ENCODE measurements around the gene GLYAT.
"Not testable (repeated sequence)": the region's sequence is repeated elsewhere in the genome, so short reads cannot be mapped to it uniquely, and the experiment has no call there.

The GLYAT gene

GRCh38 chr11:58742981-58743880, 11.5 kb upstream of the GLYAT start:
- no peak for DNase-seq (ENCODE audit: low read depth)

DNA sequence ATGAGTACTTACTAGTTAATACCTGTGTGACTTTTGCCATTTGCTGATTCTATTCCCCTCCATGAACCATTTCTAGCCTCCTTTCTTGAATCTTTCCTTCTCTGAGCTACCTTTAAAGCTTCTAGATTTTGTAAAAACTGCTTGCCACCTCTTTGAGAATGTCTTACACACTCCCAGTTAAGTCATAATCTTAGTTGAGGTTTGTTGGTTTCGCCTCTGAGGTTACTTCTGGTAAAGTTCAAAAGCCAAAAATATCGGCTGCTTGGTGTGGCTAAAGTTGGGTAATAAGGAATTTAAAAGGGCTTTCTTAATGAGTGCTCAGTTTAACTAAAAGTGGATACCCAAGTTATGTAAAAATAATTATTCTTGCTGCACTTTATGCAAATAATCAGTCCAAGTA, 10.4 kb upstream of the GLYAT start:
- no peak for DNase-seq (ENCODE audit: low read depth)

DNA sequence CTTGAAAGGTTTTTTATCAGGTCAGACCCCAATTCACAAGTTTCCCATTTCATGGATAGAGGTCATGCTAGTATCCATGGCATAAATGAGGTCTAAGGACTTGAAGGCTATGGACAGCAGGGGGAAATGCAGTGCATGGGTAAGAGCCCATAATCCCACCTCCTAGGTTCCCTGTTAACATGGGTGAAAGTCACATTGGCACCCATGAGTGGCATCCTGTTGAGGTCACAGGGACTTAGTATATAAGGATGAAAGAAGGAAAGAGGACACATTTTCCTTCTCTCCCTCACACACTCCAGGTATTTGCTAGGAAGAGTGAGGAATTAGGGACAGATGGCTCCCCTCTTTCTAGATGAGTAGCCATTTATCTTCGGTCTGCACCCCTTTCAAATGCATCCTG, 9.4 kb upstream of the GLYAT start:
- no peak for DNase-seq (ENCODE audit: low read depth)

DNA sequence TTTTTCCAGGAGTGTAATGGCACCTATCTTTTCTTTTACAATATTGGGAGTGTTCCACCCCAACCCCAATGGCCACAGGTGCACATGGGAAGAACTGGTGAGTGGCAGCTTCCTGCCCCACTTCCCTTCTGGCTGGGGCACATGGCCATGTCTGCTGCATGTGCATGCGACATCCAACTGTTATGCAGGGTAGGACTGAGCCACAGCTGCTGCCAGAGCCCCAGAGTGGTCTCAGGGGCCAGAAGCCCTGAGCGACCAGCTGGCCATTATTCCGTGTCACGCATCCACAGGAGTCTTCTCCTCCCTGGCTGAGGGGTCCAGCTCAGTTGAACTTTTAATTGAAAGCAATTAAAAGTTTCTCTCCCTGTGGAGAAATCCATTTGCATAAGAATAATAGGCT, 8.7 kb upstream of the GLYAT start:
- no peak for DNase-seq (ENCODE audit: low read depth)

DNA sequence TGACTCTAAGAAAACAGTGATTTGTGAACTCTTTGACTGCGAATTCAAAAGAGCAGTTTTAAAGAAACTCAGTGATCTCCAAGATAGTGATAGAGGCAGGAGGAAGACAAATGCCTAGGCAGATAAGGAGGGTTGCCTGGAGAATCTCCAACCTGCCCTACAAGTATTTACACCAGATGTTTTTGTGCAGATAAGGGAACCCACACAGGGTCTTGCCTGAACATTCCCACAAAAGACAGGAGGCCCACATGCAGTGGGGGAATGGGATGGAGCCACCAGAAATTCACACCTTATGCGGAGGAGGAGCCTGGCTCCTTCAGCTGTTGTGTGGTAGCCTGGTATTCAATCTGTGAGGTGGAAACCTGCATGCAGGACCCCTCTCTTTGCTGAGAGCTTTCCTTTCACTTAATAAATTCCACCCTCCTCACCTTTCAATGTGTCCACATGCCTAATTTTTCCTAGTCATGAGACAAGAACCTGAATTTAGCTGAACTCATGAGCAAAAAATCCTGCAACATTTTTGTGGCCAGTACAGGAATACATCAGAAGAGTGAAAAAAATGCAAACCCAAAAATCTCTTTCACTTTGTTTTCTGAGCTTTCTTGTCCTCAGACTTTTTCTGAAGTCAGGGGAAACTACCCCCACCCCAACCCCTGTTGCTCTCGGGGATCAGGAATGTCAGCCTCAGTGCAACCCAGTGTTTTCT, 8.1 kb upstream of the GLYAT start:
- no peak for DNase-seq (ENCODE audit: low read depth)

DNA sequence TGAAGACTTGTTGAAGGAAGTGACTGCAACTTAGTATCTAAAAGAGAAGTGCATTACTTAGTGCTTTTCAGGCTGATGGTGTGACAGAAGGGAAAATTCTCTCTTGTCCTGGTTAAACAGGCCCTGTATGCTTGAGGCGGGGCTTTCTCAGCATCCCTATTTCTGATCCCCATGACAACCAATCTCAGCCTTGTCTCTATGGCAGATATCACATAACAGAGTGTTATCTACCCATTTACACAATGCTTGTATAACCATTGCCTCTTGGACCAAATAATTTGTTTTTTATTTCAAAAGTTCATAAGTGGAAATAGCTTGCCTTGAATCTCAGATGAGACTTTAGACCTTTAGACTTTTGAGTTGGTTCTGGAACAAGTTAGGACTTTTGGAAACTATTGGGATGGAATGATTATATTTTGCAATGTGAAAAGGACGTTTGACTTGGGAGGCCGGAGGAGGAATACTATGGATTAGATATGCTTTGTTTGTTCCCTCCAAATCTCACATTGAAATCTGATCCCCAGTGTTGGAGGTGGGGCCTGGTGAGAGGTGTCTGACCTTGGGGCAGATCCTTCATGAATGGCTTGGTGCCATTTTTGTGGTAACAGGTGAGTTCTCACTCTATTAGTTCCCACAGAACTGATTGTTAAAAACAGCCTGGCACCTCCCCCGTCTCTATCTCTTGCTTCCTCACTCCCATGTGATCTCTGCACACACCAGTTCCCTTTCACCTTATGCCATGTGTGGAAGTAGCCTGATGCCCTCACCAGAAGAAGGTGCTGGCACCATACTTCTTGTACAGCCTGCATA, 3.1 kb upstream of the GLYAT start:
- no peak for DNase-seq (ENCODE audit: low read depth)

- no peak for DNase-seq (ENCODE audit: low read depth)
These were observed 1.1 kb downstream of the GLYAT start for GRCh38 chr11:58730507-58731089.

DNA sequence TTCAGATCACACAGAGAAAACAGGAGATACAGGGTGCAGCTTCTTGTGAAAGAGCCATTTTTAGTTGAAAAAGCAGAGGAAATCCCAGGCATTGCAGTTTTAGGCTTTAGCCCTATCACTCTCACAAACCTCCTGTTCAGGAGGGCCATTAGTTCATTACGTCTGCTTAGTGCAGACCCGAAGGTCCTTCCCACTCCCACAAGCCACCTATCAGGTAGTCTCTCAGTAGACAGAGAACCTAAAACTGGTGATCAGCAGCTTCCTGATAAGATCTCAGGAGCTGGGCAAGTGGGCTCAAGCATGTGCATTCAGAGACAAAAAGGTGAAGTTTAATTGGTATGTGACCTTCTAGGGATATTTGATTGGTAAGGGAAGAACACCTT, 4.3 kb downstream of the GLYAT start:
- no peak for DNase-seq (ENCODE audit: low read depth)

- no peak for DNase-seq (ENCODE audit: low read depth)
These were observed 4.9 kb downstream of the GLYAT start for GRCh38 chr11:58726737-58727414.

DNA sequence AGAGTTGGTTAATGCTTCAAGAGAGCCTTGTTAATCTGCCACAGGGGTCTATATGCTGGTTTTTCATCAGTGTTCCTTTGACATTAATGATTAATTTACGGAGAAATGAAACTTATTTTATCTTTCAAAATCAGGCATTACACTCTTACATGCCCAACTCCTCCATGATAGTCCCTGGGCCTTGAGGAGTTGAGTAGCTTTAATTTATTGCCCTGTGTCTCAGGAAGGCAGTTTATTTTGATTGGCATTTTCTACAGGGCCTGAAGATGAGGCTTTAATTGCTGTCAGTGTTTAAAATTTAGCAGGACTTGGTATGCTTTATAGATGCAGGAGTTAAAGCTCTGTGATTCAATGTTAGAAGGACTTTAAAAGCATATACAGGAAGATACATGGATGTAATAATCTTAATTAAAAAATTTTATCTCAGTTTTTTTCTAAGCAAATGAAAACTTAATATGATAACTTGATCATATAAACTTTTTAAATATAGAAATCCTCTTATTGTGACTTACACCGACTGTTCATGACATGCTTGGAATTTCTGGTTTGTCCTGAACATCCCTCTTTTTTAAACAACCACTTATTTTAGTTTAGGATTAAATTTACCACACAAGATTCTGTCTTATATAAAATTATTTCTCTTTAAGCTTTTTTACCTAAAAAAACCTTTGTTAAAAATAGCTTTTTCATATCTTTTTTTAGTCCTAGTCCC, 12.2 kb downstream of the GLYAT start:
- DNase-seq (ENCODE audit: low read depth), result no peak

GRCh38 chr11:58712531-58712930, 19.2 kb downstream of the GLYAT start:
- no peak for DNase-seq (ENCODE audit: low read depth)

GRCh38 chr11:58711832-58712231, 19.9 kb downstream of the GLYAT start:
- DNase-seq (ENCODE audit: low read depth), result no peak

- DNase-seq (ENCODE audit: low read depth), result no peak
These were observed 24.0 kb downstream of the GLYAT start for GRCh38 chr11:58707767-58708166.

DNA sequence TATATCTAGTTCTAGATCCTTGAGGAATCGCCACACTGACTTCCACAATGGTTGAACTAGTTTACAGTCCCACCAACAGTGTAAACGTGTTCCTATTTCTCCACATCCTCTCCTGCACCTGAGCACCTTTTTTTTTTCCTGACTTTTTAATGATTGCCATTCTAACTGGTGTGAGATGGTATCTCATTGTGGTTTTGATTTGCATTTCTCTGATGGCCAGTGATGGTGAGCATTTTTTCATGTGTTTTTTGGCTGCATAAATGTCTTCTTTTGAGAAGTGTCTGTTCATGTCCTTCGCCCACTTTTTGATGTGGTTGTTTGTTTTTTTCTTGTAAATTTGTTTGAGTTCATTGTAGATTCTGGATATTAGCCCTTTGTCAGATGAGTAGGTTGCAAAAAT, 34.9 kb downstream of the GLYAT start:
- not testable (repeated sequence) for DNase-seq (ENCODE audit: low read depth)

DNA sequence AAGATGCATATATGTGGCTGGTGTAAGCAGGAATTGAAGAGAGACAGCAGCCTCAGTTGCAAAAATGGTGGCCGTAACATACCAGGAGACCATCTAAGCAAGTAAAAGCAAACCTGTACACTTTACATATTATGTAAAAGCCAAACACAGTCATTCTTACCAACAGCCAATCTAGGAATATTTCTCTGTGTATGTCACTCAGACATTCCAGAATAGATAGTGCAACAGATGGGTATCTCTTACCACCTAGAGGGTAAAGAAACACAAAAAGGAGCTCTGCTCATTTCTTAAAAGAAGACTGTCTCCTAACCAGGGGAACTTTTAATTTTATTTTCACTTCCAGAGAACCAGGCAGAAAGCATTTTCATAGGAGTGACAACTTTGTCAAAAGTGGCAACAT, 38.7 kb downstream of the GLYAT start:
- no peak for DNase-seq (ENCODE audit: low read depth)

- DNase-seq (ENCODE audit: low read depth), result no peak
These were observed 40.1 kb downstream of the GLYAT start for GRCh38 chr11:58691675-58692074.

DNA sequence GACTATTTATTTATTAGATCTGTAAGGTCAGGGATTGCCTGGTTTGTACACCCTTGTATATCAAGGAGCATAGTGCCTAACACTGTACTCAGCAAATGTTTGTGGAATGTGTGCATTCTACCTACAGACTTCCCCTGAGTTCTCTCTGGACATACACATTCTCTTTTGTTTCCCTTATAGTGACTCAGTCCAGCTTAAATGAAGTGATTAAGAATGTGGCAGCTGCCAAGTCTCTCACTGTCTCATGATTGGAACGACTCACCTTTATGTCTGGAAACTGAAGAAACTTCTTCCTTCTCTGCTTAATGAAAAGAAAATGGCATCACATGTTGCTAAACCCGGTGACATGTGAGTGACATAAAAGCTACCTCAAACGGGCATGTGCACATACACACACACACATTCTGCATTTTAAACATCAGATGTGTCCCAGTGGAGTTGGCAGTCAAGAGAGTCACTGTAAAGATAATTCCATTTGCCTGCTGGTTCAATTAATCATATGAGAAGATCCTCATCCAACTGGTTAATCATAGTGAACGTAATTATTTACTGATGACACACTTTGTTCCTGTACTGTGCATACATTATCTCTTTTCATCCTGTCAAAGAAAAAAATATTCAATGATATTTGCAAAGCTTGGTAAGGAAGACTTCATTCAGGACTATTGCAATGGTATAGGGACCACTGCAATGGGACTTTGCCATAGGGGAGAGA, 42.8 kb downstream of the GLYAT start:
- DNase-seq (ENCODE audit: low read depth), result no peak

GRCh38 chr11:58685973-58686722, 45.6 kb downstream of the GLYAT start:
- DNase-seq (ENCODE audit: low read depth), result no peak

- DNase-seq (ENCODE audit: low read depth), result not testable (repeated sequence)
These were observed 49.1 kb downstream of the GLYAT start for GRCh38 chr11:58682660-58683059.

GRCh38 chr11:58677536-58677935, 54.2 kb downstream of the GLYAT start:
- not testable (repeated sequence) for DNase-seq (ENCODE audit: low read depth)
